Measurements from ENCODE around the gene CFAP20DC. TPM values are rescaled to one million over a fixed set of nuclear protein-coding genes. Genes with fewer than 3 reads are reported as not detected.
"Not testable (repeated sequence)": the region's sequence is repeated elsewhere in the genome, so short reads cannot be mapped to it uniquely, and the experiment has no call there.

Gene CFAP20DC
- under 1 TPM in 3 of 4 donors, not detected in 1; 0.17 to 0.32 (median 0.23) TPM for total RNA-seq

DNA sequence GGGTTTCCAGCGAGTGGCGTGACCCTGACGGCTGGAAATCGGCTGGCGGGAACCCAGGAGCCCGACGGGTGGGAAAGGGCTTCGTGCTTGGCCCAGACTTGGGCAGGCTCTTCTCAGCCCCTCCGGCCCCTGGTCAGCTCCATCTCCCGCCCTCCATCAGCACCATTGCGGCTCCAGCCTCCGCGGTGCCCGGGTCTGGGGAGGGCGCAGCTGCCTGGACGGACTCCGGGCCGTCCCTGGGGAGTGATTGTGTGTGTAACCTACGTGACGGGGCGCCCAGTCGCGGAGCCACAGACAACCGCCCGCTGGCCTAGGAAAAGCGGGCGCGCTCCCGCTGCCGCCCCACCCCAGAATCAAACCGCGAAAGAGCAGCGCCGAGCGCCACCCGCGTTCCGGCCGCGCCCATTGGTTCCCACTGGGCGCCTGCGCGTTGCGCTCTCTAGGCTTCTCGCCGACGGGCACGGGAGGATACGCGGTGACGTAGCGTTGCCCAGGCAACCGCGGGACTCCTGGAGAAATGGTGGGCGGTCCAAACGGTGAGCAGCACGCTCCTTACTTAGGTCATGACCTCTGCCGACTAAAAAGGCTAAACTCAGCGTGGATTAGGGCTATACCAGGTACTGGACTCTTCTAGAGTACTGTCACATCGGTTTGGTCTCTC lies at the start of gene CFAP20DC:
TSS of gene CFAP20DC (minus strand) at position 355 of the 661 bp plus-strand sequence. CDS start 394 bp downstream, outside the sequence.
- H3K9me3 ChIP-seq = no peaks in the 10 kb centered on the region
- TF ChIP-seq, protein P1, sequence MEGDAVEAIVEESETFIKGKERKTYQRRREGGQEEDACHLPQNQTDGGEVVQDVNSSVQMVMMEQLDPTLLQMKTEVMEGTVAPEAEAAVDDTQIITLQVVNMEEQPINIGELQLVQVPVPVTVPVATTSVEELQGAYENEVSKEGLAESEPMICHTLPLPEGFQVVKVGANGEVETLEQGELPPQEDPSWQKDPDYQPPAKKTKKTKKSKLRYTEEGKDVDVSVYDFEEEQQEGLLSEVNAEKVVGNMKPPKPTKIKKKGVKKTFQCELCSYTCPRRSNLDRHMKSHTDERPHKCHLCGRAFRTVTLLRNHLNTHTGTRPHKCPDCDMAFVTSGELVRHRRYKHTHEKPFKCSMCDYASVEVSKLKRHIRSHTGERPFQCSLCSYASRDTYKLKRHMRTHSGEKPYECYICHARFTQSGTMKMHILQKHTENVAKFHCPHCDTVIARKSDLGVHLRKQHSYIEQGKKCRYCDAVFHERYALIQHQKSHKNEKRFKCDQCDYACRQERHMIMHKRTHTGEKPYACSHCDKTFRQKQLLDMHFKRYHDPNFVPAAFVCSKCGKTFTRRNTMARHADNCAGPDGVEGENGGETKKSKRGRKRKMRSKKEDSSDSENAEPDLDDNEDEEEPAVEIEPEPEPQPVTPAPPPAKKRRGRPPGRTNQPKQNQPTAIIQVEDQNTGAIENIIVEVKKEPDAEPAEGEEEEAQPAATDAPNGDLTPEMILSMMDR (IDR thresholded peaks at IDR 0.05) = no peak
- TF ChIP-seq POLR2AphosphoS5 (IDR thresholded peaks at IDR 0.05) = peak; percentile 81 to 82
- DNase-seq (ENCODE audit: extremely low spot score) = peak; percentile 95
- H3K36me3 ChIP-seq = no peaks in the 10 kb centered on the region
- peak within 1 kb of the TSS; percentile 28 to 63 (median 60) for H3K27ac ChIP-seq (replicated peaks in 1 of 4)
- H3K27me3 ChIP-seq = no peaks in the 10 kb centered on the region
- intact Hi-C loops (cut with DNase I) = loop anchor here (10.0 kb wide), 1 partner anchor 405 kb away; no protein-coding TSS in a partner anchor
- 6% methylated on average over 4 of the region's 60 CpGs for WGBS
- peaks cover 0 to 11% (median 7%) of the 10 kb centered on the region in 4 donors for H3K4me1 ChIP-seq
- peak within 1 kb of the TSS; percentile 62 to 80 (median 65) for H3K4me3 ChIP-seq

DNA sequence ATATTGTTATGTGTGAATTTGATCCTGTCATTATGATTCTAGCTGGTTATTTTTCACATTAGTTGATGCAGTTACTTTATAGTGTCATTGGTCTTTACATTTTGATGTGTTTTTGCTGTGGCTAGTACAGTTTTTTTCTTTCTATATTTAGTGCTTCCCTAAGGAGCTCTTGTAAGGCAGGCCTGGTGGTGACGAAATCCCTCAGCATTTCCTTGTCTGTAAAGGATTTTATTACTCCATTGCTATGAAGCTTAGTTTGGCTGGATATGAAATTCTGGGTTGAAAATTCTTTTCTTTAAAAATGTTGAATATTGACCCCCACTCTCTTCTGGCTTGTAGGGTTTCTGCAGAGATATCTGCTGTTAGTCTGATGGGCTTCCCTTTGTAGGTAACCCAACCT lies 48.7 kb upstream of the CFAP20DC start:
- DNase-seq (ENCODE audit: extremely low spot score); H3K4me1 ChIP-seq; H3K36me3 ChIP-seq; H3K27me3 ChIP-seq; H3K4me3 ChIP-seq; H3K27ac ChIP-seq (replicated peaks in 1 of 4); intact Hi-C loops (cut with DNase I): not testable (repeated sequence)
- WGBS = 68% methylated on average over 1 of the region's 1 CpG
- peaks cover 0 to 10% (median 4%) of the 10 kb centered on the region in 4 donors for H3K9me3 ChIP-seq

DNA sequence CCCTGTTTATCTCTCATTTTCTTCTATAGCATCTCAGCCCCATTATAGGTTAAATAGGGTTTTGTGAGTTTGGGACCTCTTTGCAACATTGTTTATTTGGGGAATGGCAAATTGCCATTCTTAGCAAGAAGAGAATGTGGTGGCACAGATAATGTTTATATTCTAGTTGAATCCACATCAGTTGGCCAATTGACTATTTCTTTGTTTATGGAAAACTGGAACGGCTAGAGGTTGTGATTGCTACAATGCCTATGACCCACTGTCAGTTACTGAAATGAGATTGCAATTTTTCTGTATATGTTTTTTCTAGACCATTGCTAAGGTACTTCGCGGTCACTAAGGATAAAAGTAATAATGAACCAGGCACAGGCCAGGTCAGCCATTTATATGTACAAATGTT lies 44.6 kb upstream of the CFAP20DC start:
- Histone ChIP-seq H3K27me3 (no peaks in the 10 kb centered on the region), H3K36me3 (no peaks in the 10 kb centered on the region), H3K4me1 (no peaks in the 10 kb centered on the region), H3K27ac (replicated peaks in 1 of 4) (no peak overlapping the region), H3K4me3 (no peak overlapping the region), H3K9me3 (peaks cover 0 to 10% (median 4%) of the 10 kb centered on the region in 4 donors)
- intact Hi-C loops (cut with DNase I) = no loop called here
- no peak for DNase-seq (ENCODE audit: extremely low spot score)
- TF ChIP-seq EP300 (IDR thresholded peaks at IDR 0.05) = no peak
- TF ChIP-seq POLR2A (IDR thresholded peaks at IDR 0.05; ENCODE audit: low read depth) = no peak
- TF ChIP-seq, protein P1 (IDR thresholded peaks at IDR 0.05) = no peak
- TF ChIP-seq POLR2AphosphoS5 (IDR thresholded peaks at IDR 0.05) = no peak
- 82% methylated on average over 3 of the region's 3 CpGs for WGBS

DNA sequence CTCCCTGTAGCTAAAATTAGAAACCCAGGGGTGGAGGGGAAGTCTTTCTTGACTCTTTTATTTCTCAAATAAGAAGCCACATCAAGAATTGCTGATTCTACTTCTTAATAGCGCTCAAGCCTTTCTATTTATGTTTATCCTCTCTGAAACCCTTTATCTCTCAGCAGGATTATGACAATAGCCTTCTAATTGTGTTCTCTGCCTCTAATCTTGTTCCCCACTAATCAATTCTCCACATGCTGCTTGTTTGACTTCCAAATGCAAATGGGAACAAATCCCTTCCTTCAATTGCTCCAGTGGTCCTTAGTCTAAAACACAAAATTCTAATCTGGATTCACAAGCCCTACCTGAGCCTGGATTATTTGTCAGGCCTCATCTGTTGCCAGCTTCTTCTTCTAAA lies 43.7 kb upstream of the CFAP20DC start:
- TF ChIP-seq, protein P1 (IDR thresholded peaks at IDR 0.05) = no peak
- TF ChIP-seq POLR2A (IDR thresholded peaks at IDR 0.05; ENCODE audit: low read depth) = no peak
- no peak for TF ChIP-seq POLR2AphosphoS5 (IDR thresholded peaks at IDR 0.05)
- TF ChIP-seq EP300 (IDR thresholded peaks at IDR 0.05) = no peak
- 86% methylated on average over 1 of the region's 1 CpG for WGBS
- Histone ChIP-seq H3K36me3 (no peaks in the 10 kb centered on the region), H3K27ac (replicated peaks in 1 of 4) (no peak overlapping the region), H3K4me1 (no peaks in the 10 kb centered on the region), H3K27me3 (no peaks in the 10 kb centered on the region), H3K4me3 (no peak overlapping the region), H3K9me3 (peaks cover 0 to 10% (median 2%) of the 10 kb centered on the region in 4 donors)
- intact Hi-C loops (cut with DNase I) = no loop called here
- DNase-seq (ENCODE audit: extremely low spot score) = no peak

DNA sequence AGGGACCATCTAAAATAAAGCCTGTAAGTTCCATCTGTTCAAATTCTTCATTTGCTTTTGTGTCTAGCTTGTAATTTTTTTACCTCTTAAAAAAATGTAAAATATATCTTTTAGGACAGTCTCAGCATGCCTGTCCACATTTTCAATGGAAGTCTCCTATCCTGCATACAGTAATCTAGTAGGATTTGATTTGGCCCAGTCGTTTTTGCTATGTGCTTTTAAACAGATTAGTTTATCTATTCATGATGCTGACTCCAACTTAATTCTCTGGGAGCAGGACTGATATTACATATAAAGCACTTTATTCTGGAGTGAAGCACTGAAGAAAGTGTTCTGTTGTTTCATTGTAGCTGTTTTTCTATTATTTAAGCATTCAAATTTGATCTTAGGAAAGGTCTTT lies 38.9 kb upstream of the CFAP20DC start:
- H3K27ac ChIP-seq (replicated peaks in 1 of 4) = no peak overlapping the region
- H3K4me3 ChIP-seq = no peak overlapping the region
- intact Hi-C loops (cut with DNase I) = no loop called here
- 30% methylated on average over 1 of the region's 1 CpG for WGBS
- DNase-seq (ENCODE audit: extremely low spot score) = no peak
- H3K9me3 ChIP-seq = no peaks in the 10 kb centered on the region
- H3K4me1 ChIP-seq = no peaks in the 10 kb centered on the region
- H3K27me3 ChIP-seq = no peaks in the 10 kb centered on the region
- TF ChIP-seq EP300 (IDR thresholded peaks at IDR 0.05) (no peak), POLR2AphosphoS5 (IDR thresholded peaks at IDR 0.05) (no peak)
- TF ChIP-seq, protein P1 (IDR thresholded peaks at IDR 0.05) = no peak
- H3K36me3 ChIP-seq = no peaks in the 10 kb centered on the region

Data from esophagus muscularis mucosa (tissue), 4 donors.